Testis (tissue), 5 donors: Measurements from ENCODE around the gene HSPA1B. TPM values are rescaled to one million over a fixed set of nuclear protein-coding genes. Genes with fewer than 3 reads are reported as not detected.

Experiments used
- DNase-seq: peaks from one replicate; pipeline ENCODE4 v3.0.0-alpha.2; 2019
- H3K27ac ChIP-seq, 2 donors: fragments of 200-600 bp; sonication (generic); one replicate each; pipeline ENCODE4 v1.5.1; 2019
- H3K27me3 ChIP-seq: fragments of 200-600 bp; sonication (generic); one replicate; pipeline ENCODE4 v1.5.1; 2019
- H3K36me3 ChIP-seq: fragments of 200-600 bp; sonication (generic); one replicate; pipeline ENCODE4 v1.5.1; 2017; ENCODE audit warnings: low read depth; ENCODE audit errors: missing control alignments
- H3K4me1 ChIP-seq: fragments of 200-600 bp; sonication (generic); one replicate; pipeline ENCODE4 v1.5.1; 2019
- H3K4me3 ChIP-seq, 2 donors: fragments of 200-600 bp; sonication (generic); one replicate each; pipeline ENCODE4 v1.5.1; 2017 to 2019
- H3K9me3 ChIP-seq: fragments of 200-600 bp; sonication (generic); one replicate; pipeline ENCODE4 v1.5.1; 2017
- POLR2A ChIP-seq: fragments of 450-650 bp; IDR thresholded peaks from one replicate; pipeline ENCODE4 v1.6.1; 2017; ENCODE audit warnings: antibody characterized with exemption, mild to moderate bottlenecking, moderate library complexity
- WGBS, 2 donors: methylation state at CpG; one replicate each; pipeline ENCODE4 v1.1.5; 2018; 5-methylcytosine and 5-hydroxymethylcytosine counted together
- intact Hi-C: fragments of 100-400 bp; cut with DNase I; formaldehyde crosslinking; loops from one replicate; pipeline ENCODE4 v1.15.1; 2023; ENCODE audit warnings: low total_unique reads
- long read RNA-seq, 2 donors: transcript quantifications; one replicate each; lab custom pipeline, GENCODE V29; 2026
- polyA plus RNA-seq: library from polyadenylated mRNA; stranded (reverse); fragments of 350-450 nt; fragmentation: Illumina TruSeq; extraction: RNeasy Lipid Tissue Mini Kit (QIAGEN cat#74804); gene quantifications from one replicate; pipeline ENCODE4 v1.2.3, GENCODE V29; 2014; ENCODE audit warnings: low read depth, low replicate concordance; ENCODE audit not compliant: insufficient read depth
- total RNA-seq, 2 donors: library from RNA; depleted of rRNA; stranded (reverse); fragments of >200 nt; gene quantifications; one replicate each; pipeline ENCODE4 v1.2.3, GENCODE V29; 2016
- TF ChIP-seq, protein P1 (sequence below), 3 experiments: fragments of 450-650 bp in 2 of 3; fragments of 200-600 bp in 1 of 3; sonication (generic) in 1 of 3; IDR thresholded peaks; one replicate each; pipeline ENCODE4 v1.5.1; 2016 to 2019; ENCODE audit warnings: antibody characterized with exemption in 3 of 3, mild to moderate bottlenecking in 2 of 3, moderate library complexity in 1 of 3

Gene HSPA1B
- total RNA-seq: 100 to 1,000 TPM; 167 to 204 TPM
- polyA plus RNA-seq: 127 TPM
- long read RNA-seq, donor 1, transcript HSPA1B-201 (1 exons, 2,521 nt): major isoform, 114 of 114 reads
- long read RNA-seq, donor 1, partial matches to known transcripts: 0 of 114 reads
- long read RNA-seq, donor 1, other reads (novel, unspliced or antisense): 0 of 114 reads
- long read RNA-seq, donor 2, transcript HSPA1B-201 (1 exons, 2,521 nt): major isoform, 51 of 51 reads
- long read RNA-seq, donor 2, partial matches to known transcripts: 0 of 51 reads
- long read RNA-seq, donor 2, other reads (novel, unspliced or antisense): 0 of 51 reads

DNA sequence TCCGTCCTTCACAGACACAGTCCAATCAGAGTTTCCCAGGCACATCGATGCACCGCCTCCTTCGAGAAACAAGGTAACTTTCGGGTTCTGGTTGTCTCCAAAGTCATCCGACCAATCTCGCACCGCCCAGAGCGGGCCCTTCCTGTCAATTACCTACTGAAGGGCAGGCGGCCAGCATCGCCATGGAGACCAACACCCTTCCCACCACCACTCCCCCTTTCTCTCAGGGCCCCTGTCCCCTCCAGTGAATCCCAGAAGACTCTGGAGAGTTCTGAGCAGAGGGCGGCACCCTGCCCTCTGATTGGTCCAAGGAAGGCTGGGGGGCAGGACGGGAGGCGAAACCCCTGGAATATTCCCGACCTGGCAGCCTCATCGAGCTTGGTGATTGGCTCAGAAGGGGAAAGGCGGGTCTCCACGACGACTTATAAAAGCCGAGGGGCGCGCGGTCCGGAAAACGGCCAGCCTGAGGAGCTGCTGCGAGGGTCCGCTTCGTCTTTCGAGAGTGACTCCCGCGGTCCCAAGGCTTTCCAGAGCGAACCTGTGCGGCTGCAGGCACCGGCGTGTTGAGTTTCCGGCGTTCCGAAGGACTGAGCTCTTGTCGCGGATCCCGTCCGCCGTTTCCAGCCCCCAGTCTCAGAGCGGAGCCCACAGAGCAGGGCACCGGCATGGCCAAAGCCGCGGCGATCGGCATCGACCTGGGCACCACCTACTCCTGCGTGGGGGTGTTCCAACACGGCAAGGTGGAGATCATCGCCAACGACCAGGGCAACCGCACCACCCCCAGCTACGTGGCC lies at the start of gene HSPA1B:
HSPA1B (plus strand) TSS at position 453 of the 794 bp plus-strand sequence; CDS start at position 666, 213 bp downstream.
- peak; percentile 100 for DNase-seq
- Histone ChIP-seq H3K27me3 (no peaks in the 10 kb centered on the region), H3K9me3 (no peaks in the 10 kb centered on the region), H3K27ac (peak within 1 kb of the TSS; percentile 96 to 99), H3K36me3 (no peaks in the 10 kb centered on the region), H3K4me3 (peak within 1 kb of the TSS; percentile 55 to 69), H3K4me1 (peaks cover 24% of the 10 kb centered on the region)
- 0 to 1% methylated on average over 28 to 50 of the region's 56 CpGs for WGBS, 2 donors
- TF ChIP-seq, protein P1, sequence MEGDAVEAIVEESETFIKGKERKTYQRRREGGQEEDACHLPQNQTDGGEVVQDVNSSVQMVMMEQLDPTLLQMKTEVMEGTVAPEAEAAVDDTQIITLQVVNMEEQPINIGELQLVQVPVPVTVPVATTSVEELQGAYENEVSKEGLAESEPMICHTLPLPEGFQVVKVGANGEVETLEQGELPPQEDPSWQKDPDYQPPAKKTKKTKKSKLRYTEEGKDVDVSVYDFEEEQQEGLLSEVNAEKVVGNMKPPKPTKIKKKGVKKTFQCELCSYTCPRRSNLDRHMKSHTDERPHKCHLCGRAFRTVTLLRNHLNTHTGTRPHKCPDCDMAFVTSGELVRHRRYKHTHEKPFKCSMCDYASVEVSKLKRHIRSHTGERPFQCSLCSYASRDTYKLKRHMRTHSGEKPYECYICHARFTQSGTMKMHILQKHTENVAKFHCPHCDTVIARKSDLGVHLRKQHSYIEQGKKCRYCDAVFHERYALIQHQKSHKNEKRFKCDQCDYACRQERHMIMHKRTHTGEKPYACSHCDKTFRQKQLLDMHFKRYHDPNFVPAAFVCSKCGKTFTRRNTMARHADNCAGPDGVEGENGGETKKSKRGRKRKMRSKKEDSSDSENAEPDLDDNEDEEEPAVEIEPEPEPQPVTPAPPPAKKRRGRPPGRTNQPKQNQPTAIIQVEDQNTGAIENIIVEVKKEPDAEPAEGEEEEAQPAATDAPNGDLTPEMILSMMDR (IDR thresholded peaks at IDR 0.05): peak in 1 of 3 experiments; percentile 20
- peak; percentile 100 for TF ChIP-seq POLR2A
- intact Hi-C loops: no loop called here

DNA sequence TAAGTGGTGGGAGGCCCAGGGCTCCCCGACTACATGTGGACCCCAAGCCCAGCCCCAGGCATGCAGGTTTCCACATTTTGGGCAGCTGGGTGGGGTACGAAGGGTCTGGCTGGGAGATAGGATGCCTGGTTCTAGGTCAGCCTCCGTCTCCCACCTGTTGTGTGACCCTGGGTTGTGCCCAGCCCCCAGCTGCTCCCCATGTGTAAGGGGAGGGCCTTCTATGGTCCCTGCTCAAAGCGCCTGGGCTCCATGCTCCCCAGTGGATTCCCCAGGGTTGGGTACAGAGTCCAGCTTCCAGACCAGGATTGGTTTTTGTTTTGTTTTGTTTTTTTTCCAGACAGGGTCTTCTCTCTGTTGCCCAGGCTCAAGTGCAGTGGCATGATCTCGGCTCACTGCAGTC lies 49.3 kb upstream of the HSPA1B start:
- H3K36me3 ChIP-seq: no peaks in the 10 kb centered on the region
- H3K4me3 ChIP-seq: no peak overlapping the region
- no peaks in the 10 kb centered on the region for H3K27me3 ChIP-seq
- DNase-seq: no peak
- intact Hi-C loops: no loop called here
- TF ChIP-seq, protein P1 (IDR thresholded peaks at IDR 0.05): no peak
- TF ChIP-seq POLR2A: no peak
- WGBS, 2 donors: 92 to 95% methylated on average over 3 to 4 of the region's 5 CpGs
- H3K27ac ChIP-seq: no peak overlapping the region
- no peaks in the 10 kb centered on the region for H3K9me3 ChIP-seq
- peaks cover 12% of the 10 kb centered on the region for H3K4me1 ChIP-seq

DNA sequence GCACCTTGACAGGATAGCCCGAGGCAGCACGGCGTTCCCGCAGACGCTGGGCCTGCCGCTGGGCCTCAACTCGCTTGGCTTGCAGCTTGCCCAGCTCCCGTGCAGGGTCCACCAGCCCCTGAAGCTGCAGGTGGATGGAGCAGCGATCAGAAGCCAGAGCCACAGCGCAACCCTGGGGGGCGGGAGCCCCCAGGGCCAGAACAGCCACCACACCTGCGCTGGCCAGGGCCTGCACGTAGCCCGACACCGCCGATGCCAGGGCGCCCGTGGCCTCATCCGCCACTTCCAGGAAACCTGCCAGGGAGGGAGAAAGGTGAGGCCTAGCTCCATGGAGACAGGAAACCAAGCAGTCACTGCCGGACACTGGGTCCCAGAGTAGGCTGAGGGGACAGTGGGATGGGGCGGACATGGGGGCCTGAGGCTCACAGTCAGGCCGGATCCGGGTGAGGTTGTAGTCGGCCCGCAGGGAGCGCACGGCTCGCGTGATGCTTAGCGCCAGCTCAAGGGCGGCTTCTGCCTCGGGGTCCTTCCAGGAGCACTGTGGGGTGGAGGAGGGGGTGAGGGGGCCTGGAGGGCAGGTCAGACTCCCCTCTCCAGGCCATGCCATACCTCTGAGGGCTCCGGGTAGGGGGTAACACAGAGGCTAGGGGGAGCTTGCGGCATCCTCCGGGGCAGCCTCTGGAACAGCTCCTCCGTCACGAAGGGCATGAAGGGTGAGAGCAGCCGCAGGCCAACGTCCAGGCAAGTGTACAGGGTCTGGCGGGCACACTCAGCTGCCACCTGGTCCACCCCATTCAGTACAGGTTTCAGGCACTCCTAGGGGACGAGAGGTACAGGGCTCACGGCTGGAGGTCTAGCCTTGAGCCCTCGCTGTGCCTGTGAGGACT lies 48.3 kb upstream of the HSPA1B start:
- no peaks in the 10 kb centered on the region for H3K36me3 ChIP-seq
- no peaks in the 10 kb centered on the region for H3K27me3 ChIP-seq
- H3K4me1 ChIP-seq: peaks cover 12% of the 10 kb centered on the region
- H3K27ac ChIP-seq: no peak overlapping the region
- H3K9me3 ChIP-seq: no peaks in the 10 kb centered on the region
- intact Hi-C loops: no loop called here
- no peak for DNase-seq
- TF ChIP-seq, protein P1 (IDR thresholded peaks at IDR 0.05): no peak
- no peak for TF ChIP-seq POLR2A
- H3K4me3 ChIP-seq: no peak overlapping the region
- 87 to 94% methylated on average over 13 to 42 of the region's 43 CpGs for WGBS, 2 donors

DNA sequence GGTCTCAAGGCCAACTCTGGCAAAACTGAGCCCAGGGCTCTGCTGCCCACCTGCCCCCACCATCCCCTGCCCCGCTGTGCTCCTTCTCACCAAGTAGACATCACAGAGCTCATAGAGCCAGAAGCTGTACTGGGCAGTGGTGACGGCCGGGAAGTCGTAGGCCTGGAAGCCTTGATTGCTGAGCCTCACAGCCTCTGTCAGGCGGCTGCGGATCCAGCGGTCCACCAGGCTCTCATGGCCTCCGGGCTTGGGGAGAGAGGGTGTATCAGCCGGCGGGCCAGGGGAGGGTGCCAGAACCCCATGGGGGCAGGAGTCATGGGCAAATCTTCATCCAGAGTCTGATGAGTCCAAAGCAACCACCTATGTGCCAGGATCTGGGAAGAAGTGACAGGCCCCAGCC lies 47.6 kb upstream of the HSPA1B start:
- DNase-seq: no peak
- no peaks in the 10 kb centered on the region for H3K27me3 ChIP-seq
- TF ChIP-seq, protein P1 (IDR thresholded peaks at IDR 0.05): no peak
- no peak for TF ChIP-seq POLR2A
- 91 to 94% methylated on average over 6 to 10 of the region's 10 CpGs for WGBS, 2 donors
- H3K4me3 ChIP-seq: no peak overlapping the region
- H3K36me3 ChIP-seq: no peaks in the 10 kb centered on the region
- H3K27ac ChIP-seq: no peak overlapping the region
- no peaks in the 10 kb centered on the region for H3K9me3 ChIP-seq
- intact Hi-C loops: no loop called here
- peaks cover 12% of the 10 kb centered on the region for H3K4me1 ChIP-seq
